Liver (tissue), 9 donors: Measurements from ENCODE around the gene PCDHA13. TPM values are rescaled to one million over a fixed set of nuclear protein-coding genes. Genes with fewer than 3 reads are reported as not detected.

Experiments used
- DNase-seq: peaks from one replicate; pipeline ENCODE4 v3.0.0-alpha.2; 2017; ENCODE audit warnings: low spot score
- H3K27ac ChIP-seq, 2 donors: one replicate each; pipeline ENCODE4 v1.7.0; 2013; ENCODE audit warnings: inconsistent platforms in 2 of 2, low read length in 2 of 2, control low read depth in 1 of 2, low read depth in 1 of 2, mild to moderate bottlenecking in 1 of 2
- H3K27me3 ChIP-seq, 4 donors: one replicate each; pipeline versions ENCODE4 v1.6.1 to v1.7.0; 2013; ENCODE audit warnings: low read length in 3 of 4, inconsistent platforms in 1 of 4, mild to moderate bottlenecking in 1 of 4, moderate library complexity in 1 of 4; ENCODE audit not compliant: control insufficient read depth in 4 of 4, insufficient read depth in 4 of 4
- H3K36me3 ChIP-seq, 4 donors: one replicate each; pipeline versions ENCODE4 v1.6.1 to v1.7.0; 2013; ENCODE audit warnings: low read length in 3 of 4, mild to moderate bottlenecking in 3 of 4, low read depth in 1 of 4, moderate library complexity in 1 of 4; ENCODE audit not compliant: control insufficient read depth in 4 of 4, insufficient read depth in 3 of 4
- H3K4me1 ChIP-seq, 4 donors: one replicate each; pipeline versions ENCODE4 v1.6.1 to v1.7.0; 2013; ENCODE audit warnings: low read length in 3 of 4, mild to moderate bottlenecking in 3 of 4, moderate library complexity in 1 of 4; ENCODE audit not compliant: control insufficient read depth in 4 of 4, insufficient read depth in 4 of 4
- H3K4me3 ChIP-seq, 3 donors: one replicate each; pipeline versions ENCODE4 v1.6.1 to v1.7.0; 2013; ENCODE audit warnings: low read length in 3 of 3, control low read depth in 1 of 3, low read depth in 1 of 3, mild to moderate bottlenecking in 1 of 3
- H3K9ac ChIP-seq, 2 donors: one replicate each; pipeline ENCODE4 v1.7.0; 2013; ENCODE audit warnings: low read length in 2 of 2, mild to moderate bottlenecking in 2 of 2, moderate library complexity in 2 of 2, control low read depth in 1 of 2, low read depth in 1 of 2
- H3K9me3 ChIP-seq, 4 donors: one replicate each; pipeline versions ENCODE4 v1.6.1 to v1.7.0; 2013; ENCODE audit warnings: low read length in 3 of 4; ENCODE audit not compliant: control insufficient read depth in 4 of 4
- FOXA2 ChIP-seq: IDR thresholded peaks from 2 replicates; pipeline ENCODE4 v1.6.1; 2016; ENCODE audit warnings: antibody characterized with exemption
- GABPA ChIP-seq, 2 donors: IDR thresholded peaks in 1 of 2; conservative IDR thresholded peaks in 1 of 2; 2 replicates each; pipeline ENCODE4 v1.6.1; 2016; ENCODE audit warnings: antibody characterized with exemption in 2 of 2, mild to moderate bottlenecking in 1 of 2, moderate library complexity in 1 of 2
- HNF4G ChIP-seq: IDR thresholded peaks from 2 replicates; pipeline ENCODE4 v1.6.1; 2016; ENCODE audit warnings: antibody characterized with exemption
- MAX ChIP-seq: IDR thresholded peaks from 2 replicates; pipeline ENCODE4 v1.6.1; 2016; ENCODE audit warnings: antibody characterized with exemption
- NR2F2 ChIP-seq: IDR thresholded peaks from 2 replicates; pipeline ENCODE4 v1.6.1; 2016; ENCODE audit warnings: antibody characterized with exemption
- RAD21 ChIP-seq, 2 donors: IDR thresholded peaks; 2 replicates each; pipeline ENCODE4 v1.6.1; 2016; ENCODE audit warnings: antibody characterized with exemption in 2 of 2, mild to moderate bottlenecking in 2 of 2
- RXRA ChIP-seq, 2 donors: IDR thresholded peaks; 2 replicates each; pipeline ENCODE4 v1.6.1; 2017 to 2018; ENCODE audit warnings: antibody characterized with exemption in 2 of 2, mild to moderate bottlenecking in 1 of 2
- YY1 ChIP-seq: IDR thresholded peaks from 2 replicates; pipeline ENCODE4 v1.6.1; 2016; ENCODE audit warnings: antibody characterized with exemption, mild to moderate bottlenecking
- WGBS: extraction: QIAGEN DNeasy Blood & Tissue Kit; methylation state at CpG from one replicate; pipeline ENCODE4 v1.1.7; 2013; 5-methylcytosine and 5-hydroxymethylcytosine counted together
- polyA plus RNA-seq, 2 donors: library from polyadenylated mRNA; stranded (reverse) in 1 of 2; unstranded in 1 of 2; fragments of 200-250 nt in 1 of 2; fragments of >200 nt in 1 of 2; fragmentation: Nextera tagmentation in 1 of 2; extraction: Ambion mirVana in 1 of 2; gene quantifications; one replicate each; pipeline versions ENCODE4 v1.2.1 to v1.2.3, GENCODE V29; 2013 to 2015
- total RNA-seq, 2 donors: library from RNA; depleted of rRNA; stranded (reverse); fragments of >200 nt; gene quantifications; one replicate each; pipeline ENCODE4 v1.2.3, GENCODE V29; 2014
- TF ChIP-seq, protein P1 (sequence below): IDR thresholded peaks from 2 replicates; pipeline ENCODE4 v1.6.1; 2016; ENCODE audit warnings: antibody characterized with exemption, mild to moderate bottlenecking
- TF ChIP-seq, protein P2 (sequence below): IDR thresholded peaks from 2 replicates; pipeline ENCODE4 v1.6.1; 2016; ENCODE audit warnings: antibody characterized with exemption
- TF ChIP-seq, protein P3 (sequence below): fragments of 150-350 bp; IDR thresholded peaks from 2 replicates; pipeline ENCODE4 v1.5.1; 2017; ENCODE audit warnings: improper control_type of control experiment, low read depth, low read length; ENCODE audit not compliant: missing input control
- donor health status: healthy.
- donor health status: healthy.
- donor health status: healthy.
- donor health status: healthy.
- donor health status: healthy.

PCDHA13 gene
- total and polyA plus RNA-seq, 4 donors, result 0.03 to 0.17 (median 0.07) TPM; not detected in 1

- Histone ChIP-seq H3K9ac (no peak overlapping the region), H3K9me3 (peaks cover 12 to 27% (median 20%) of the 10 kb centered on the region in 4 donors), H3K4me1 (no peaks in the 10 kb centered on the region), H3K27ac (no peak overlapping the region), H3K27me3 (peaks cover 0 to 11% (median 6%) of the 10 kb centered on the region in 4 donors), H3K4me3 (peak overlapping the region in 1 of 3 donors; percentile 10), H3K36me3 (no peaks in the 10 kb centered on the region)
- WGBS, result 42% methylated on average over 114 of the region's 114 CpGs
- TF ChIP-seq YY1, result no peak
- TF ChIP-seq, protein P1, sequence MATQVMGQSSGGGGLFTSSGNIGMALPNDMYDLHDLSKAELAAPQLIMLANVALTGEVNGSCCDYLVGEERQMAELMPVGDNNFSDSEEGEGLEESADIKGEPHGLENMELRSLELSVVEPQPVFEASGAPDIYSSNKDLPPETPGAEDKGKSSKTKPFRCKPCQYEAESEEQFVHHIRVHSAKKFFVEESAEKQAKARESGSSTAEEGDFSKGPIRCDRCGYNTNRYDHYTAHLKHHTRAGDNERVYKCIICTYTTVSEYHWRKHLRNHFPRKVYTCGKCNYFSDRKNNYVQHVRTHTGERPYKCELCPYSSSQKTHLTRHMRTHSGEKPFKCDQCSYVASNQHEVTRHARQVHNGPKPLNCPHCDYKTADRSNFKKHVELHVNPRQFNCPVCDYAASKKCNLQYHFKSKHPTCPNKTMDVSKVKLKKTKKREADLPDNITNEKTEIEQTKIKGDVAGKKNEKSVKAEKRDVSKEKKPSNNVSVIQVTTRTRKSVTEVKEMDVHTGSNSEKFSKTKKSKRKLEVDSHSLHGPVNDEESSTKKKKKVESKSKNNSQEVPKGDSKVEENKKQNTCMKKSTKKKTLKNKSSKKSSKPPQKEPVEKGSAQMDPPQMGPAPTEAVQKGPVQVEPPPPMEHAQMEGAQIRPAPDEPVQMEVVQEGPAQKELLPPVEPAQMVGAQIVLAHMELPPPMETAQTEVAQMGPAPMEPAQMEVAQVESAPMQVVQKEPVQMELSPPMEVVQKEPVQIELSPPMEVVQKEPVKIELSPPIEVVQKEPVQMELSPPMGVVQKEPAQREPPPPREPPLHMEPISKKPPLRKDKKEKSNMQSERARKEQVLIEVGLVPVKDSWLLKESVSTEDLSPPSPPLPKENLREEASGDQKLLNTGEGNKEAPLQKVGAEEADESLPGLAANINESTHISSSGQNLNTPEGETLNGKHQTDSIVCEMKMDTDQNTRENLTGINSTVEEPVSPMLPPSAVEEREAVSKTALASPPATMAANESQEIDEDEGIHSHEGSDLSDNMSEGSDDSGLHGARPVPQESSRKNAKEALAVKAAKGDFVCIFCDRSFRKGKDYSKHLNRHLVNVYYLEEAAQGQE, result no peak
- TF ChIP-seq MAX, result no peak
- no peak for TF ChIP-seq RXRA (IDR thresholded peaks at IDR 0.05)
- no peak for TF ChIP-seq NR2F2
- TF ChIP-seq GABPA (IDR thresholded peaks at IDR 0.05 in 1 of 2, conservative IDR thresholded peaks at IDR 0.05 in 1 of 2), result no peak
- TF ChIP-seq HNF4G, result no peak
- no peak for TF ChIP-seq RAD21 (IDR thresholded peaks at IDR 0.05)
- TF ChIP-seq, protein P2, sequence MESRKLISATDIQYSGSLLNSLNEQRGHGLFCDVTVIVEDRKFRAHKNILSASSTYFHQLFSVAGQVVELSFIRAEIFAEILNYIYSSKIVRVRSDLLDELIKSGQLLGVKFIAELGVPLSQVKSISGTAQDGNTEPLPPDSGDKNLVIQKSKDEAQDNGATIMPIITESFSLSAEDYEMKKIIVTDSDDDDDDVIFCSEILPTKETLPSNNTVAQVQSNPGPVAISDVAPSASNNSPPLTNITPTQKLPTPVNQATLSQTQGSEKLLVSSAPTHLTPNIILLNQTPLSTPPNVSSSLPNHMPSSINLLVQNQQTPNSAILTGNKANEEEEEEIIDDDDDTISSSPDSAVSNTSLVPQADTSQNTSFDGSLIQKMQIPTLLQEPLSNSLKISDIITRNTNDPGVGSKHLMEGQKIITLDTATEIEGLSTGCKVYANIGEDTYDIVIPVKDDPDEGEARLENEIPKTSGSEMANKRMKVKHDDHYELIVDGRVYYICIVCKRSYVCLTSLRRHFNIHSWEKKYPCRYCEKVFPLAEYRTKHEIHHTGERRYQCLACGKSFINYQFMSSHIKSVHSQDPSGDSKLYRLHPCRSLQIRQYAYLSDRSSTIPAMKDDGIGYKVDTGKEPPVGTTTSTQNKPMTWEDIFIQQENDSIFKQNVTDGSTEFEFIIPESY, result no peak
- TF ChIP-seq, protein P3, sequence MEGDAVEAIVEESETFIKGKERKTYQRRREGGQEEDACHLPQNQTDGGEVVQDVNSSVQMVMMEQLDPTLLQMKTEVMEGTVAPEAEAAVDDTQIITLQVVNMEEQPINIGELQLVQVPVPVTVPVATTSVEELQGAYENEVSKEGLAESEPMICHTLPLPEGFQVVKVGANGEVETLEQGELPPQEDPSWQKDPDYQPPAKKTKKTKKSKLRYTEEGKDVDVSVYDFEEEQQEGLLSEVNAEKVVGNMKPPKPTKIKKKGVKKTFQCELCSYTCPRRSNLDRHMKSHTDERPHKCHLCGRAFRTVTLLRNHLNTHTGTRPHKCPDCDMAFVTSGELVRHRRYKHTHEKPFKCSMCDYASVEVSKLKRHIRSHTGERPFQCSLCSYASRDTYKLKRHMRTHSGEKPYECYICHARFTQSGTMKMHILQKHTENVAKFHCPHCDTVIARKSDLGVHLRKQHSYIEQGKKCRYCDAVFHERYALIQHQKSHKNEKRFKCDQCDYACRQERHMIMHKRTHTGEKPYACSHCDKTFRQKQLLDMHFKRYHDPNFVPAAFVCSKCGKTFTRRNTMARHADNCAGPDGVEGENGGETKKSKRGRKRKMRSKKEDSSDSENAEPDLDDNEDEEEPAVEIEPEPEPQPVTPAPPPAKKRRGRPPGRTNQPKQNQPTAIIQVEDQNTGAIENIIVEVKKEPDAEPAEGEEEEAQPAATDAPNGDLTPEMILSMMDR, result no peak
- no peak for TF ChIP-seq FOXA2
- DNase-seq, result no peak
Measured at GRCh38 chr5:140870221-140871201, 11.4 kb upstream of the PCDHA13 start.
